Astrocyte (in vitro differentiated cells and primary cell): ENCODE data around the gene PCBP3.

Source experiments
- EZH2 ChIP-seq: IDR thresholded peaks from 2 replicates; pipeline ENCODE4 v1.6.1; 2012; ENCODE audit warnings: mild to moderate bottlenecking, low read length, inconsistent platforms; ENCODE audit not compliant: insufficient read depth
- TF ChIP-seq, protein P1 (sequence below): IDR thresholded peaks from 2 replicates; pipeline ENCODE4 v1.5.1; 2011; ENCODE audit warnings: low read depth, mild to moderate bottlenecking, inconsistent platforms, low read length, moderate library complexity; ENCODE audit not compliant: insufficient read depth

DNA sequence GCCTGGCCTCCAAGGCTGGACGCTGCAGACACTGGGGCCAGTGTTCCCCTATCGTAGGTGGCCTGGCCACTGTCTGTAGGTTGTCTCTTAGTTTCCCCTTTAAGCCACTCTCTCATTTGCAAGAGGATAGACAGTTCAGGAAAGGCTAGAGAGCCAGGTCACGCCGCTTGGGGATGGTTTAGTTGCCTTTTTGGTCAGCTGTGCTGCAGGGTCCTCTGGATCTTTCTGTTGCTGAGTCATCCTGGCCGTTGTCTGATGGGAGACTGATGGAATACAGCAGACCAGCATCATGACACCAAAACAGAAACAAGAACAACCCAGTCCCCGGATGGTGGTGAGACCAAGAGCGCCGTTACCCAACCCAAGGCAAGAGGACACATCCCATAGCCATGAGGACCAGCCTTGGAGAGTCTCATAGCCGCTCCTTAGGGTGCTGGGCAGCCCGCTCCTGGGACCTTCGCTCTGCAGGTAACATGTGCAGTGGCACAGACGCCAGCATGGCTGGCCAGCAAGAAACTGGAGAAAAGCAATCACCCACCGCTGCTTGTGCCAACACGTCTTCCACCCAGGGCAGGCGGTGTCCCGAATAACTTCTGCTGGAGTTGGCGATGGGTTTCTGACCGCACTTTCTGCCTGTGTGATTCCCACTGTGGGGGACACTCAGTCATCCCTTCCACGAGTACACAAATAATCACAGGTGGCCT, 258.9 kb downstream of the PCBP3 start:
- TF ChIP-seq, protein P1, sequence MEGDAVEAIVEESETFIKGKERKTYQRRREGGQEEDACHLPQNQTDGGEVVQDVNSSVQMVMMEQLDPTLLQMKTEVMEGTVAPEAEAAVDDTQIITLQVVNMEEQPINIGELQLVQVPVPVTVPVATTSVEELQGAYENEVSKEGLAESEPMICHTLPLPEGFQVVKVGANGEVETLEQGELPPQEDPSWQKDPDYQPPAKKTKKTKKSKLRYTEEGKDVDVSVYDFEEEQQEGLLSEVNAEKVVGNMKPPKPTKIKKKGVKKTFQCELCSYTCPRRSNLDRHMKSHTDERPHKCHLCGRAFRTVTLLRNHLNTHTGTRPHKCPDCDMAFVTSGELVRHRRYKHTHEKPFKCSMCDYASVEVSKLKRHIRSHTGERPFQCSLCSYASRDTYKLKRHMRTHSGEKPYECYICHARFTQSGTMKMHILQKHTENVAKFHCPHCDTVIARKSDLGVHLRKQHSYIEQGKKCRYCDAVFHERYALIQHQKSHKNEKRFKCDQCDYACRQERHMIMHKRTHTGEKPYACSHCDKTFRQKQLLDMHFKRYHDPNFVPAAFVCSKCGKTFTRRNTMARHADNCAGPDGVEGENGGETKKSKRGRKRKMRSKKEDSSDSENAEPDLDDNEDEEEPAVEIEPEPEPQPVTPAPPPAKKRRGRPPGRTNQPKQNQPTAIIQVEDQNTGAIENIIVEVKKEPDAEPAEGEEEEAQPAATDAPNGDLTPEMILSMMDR = no peak
- TF ChIP-seq EZH2 = no peak
